SJSA1 (cell line): ENCODE data around the gene ABL1. TPM values are rescaled to one million over a fixed set of nuclear protein-coding genes. Genes with fewer than 3 reads are reported as not detected.

Source experiments
- DNase-seq, 2 experiments: peaks; one replicate each; pipeline ENCODE4 v3.0.0-alpha.2; 2015 to 2020; ENCODE audit warnings: low spot score in 2 of 2, low read depth in 1 of 2
- H3K27ac ChIP-seq: fragments of 250-450 bp; sonication (Bioruptor Pico); 2 replicates; pipeline ENCODE4 v1.5.1; 2020; ENCODE audit warnings: mild to moderate bottlenecking, moderate library complexity
- H3K27me3 ChIP-seq: fragments of 250-450 bp; sonication (Bioruptor Pico); replicated peaks from 2 replicates; pipeline ENCODE4 v1.5.1; 2020; ENCODE audit warnings: mild to moderate bottlenecking, moderate library complexity
- H3K36me3 ChIP-seq: fragments of 250-450 bp; sonication (Bioruptor Pico); 2 replicates; pipeline ENCODE4 v1.5.1; 2020; ENCODE audit warnings: mild to moderate bottlenecking
- H3K4me1 ChIP-seq: fragments of 250-450 bp; sonication (Bioruptor Pico); replicated peaks from 2 replicates; pipeline ENCODE4 v1.6.1; 2021; ENCODE audit warnings: mild to moderate bottlenecking
- H3K4me3 ChIP-seq: fragments of 250-450 bp; sonication (Bioruptor Pico); 2 replicates; pipeline ENCODE4 v1.5.1; 2020; ENCODE audit warnings: mild to moderate bottlenecking
- H3K9me3 ChIP-seq: fragments of 250-450 bp; sonication (Bioruptor Pico); replicated peaks from 2 replicates; pipeline ENCODE4 v1.5.1; 2020; ENCODE audit warnings: mild to moderate bottlenecking
- total RNA-seq: library from RNA; depleted of rRNA; stranded (reverse); fragments of >200 nt; shearing (Covaris generic); gene quantifications from 2 replicates; pipeline ENCODE4 v1.2.3, GENCODE V29; 2014

ABL1 gene
- total RNA-seq, 1 experiment from 2014 or later, result 24.7 TPM

- Histone ChIP-seq H3K4me1 (peaks cover 22% of the 10 kb centered on the region), H3K27me3 (no peaks in the 10 kb centered on the region), H3K27ac (no peak overlapping the region), H3K9me3 (no peaks in the 10 kb centered on the region), H3K36me3 (peaks cover 62% of the 10 kb centered on the region), H3K4me3 (no peak overlapping the region)
- no peak for DNase-seq
Observed at GRCh38 chr9:130864541-130864940, 29.5 kb downstream of the ABL1 start.

DNA sequence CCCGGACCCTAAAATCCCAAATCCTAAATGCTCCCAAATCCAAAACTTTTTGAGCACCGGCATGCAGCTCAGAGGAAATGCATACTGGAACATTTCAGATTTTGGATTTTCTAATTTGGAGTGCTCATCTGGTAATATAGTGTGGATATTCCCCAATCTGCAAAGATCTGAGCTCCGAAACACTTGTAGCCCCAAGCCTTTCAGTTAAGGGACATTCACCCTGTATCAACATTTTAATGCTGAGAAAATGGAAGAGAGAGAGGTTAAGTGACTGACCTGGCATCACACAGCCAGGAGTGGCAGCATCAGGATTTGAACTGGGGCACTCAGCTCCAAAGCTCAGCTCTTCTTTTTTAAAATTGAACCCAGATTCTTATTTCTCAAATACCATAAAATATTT, 30.9 kb downstream of the ABL1 start:
- H3K4me3 ChIP-seq, result no peak overlapping the region
- H3K9me3 ChIP-seq, result no peaks in the 10 kb centered on the region
- peaks cover 9% of the 10 kb centered on the region for H3K4me1 ChIP-seq
- no peak for DNase-seq
- peaks cover 65% of the 10 kb centered on the region for H3K36me3 ChIP-seq
- no peaks in the 10 kb centered on the region for H3K27me3 ChIP-seq
- H3K27ac ChIP-seq, result no peak overlapping the region

- Histone ChIP-seq H3K4me1 (peaks cover 3% of the 10 kb centered on the region), H3K27me3 (no peaks in the 10 kb centered on the region), H3K4me3 (no peak overlapping the region), H3K9me3 (no peaks in the 10 kb centered on the region), H3K36me3 (peaks cover 71% of the 10 kb centered on the region), H3K27ac (no peak overlapping the region)
- DNase-seq, result peak; percentile 76 to 82
Observed at GRCh38 chr9:130866474-130866965, 31.5 kb downstream of the ABL1 start.

GRCh38 chr9:130867556-130867955, 32.5 kb downstream of the ABL1 start:
- Histone ChIP-seq H3K27me3 (no peaks in the 10 kb centered on the region), H3K4me1 (no peaks in the 10 kb centered on the region), H3K9me3 (no peaks in the 10 kb centered on the region), H3K27ac (no peak overlapping the region), H3K4me3 (no peak overlapping the region), H3K36me3 (peaks cover 77% of the 10 kb centered on the region)
- no peak for DNase-seq

- Histone ChIP-seq H3K27ac (no peak overlapping the region), H3K4me1 (no peaks in the 10 kb centered on the region), H3K36me3 (peaks cover 77% of the 10 kb centered on the region), H3K27me3 (no peaks in the 10 kb centered on the region), H3K9me3 (no peaks in the 10 kb centered on the region), H3K4me3 (no peak overlapping the region)
- no peak for DNase-seq
Observed at GRCh38 chr9:130868230-130868629, 33.2 kb downstream of the ABL1 start.

DNA sequence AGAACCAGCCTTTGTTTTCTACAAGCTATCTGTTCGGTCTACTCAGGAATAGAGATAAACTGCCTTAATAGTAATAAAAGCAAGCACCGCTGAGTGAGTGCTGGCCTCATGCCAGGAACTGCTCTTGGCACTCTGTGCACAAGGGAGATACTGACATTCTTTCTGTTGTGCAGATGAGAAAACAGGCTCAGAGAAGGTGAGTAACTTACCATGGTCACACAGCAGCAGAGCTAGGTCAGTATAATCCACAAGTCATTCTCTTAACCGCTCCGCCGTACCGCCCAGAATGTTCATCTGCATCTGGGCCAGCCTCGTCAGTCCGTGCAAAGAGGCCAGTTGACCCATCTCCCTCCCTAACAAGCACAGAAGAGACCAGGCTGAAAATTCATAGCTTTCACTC, 34.2 kb downstream of the ABL1 start:
- Histone ChIP-seq H3K4me3 (no peak overlapping the region), H3K27ac (no peak overlapping the region), H3K27me3 (no peaks in the 10 kb centered on the region), H3K9me3 (no peaks in the 10 kb centered on the region), H3K36me3 (peaks cover 77% of the 10 kb centered on the region), H3K4me1 (no peaks in the 10 kb centered on the region)
- DNase-seq, result no peak

- peaks cover 81% of the 10 kb centered on the region for H3K36me3 ChIP-seq
Observed at GRCh38 chr9:130870491-130871381, 35.7 kb downstream of the ABL1 start.

GRCh38 chr9:130871395-130872062, 36.5 kb downstream of the ABL1 start:
- peaks cover 78% of the 10 kb centered on the region for H3K36me3 ChIP-seq
- H3K4me3 ChIP-seq, result no peak overlapping the region
- no peaks in the 10 kb centered on the region for H3K27me3 ChIP-seq
- no peaks in the 10 kb centered on the region for H3K9me3 ChIP-seq
- DNase-seq, result no peak
- H3K27ac ChIP-seq, result no peak overlapping the region
- H3K4me1 ChIP-seq, result no peaks in the 10 kb centered on the region

More at GRCh38 chr9:130870491-130871381, 35.7 kb downstream of the ABL1 start:
- no peaks in the 10 kb centered on the region for H3K4me1 ChIP-seq
- H3K4me3 ChIP-seq, result no peak overlapping the region
- H3K27me3 ChIP-seq, result no peaks in the 10 kb centered on the region
- H3K27ac ChIP-seq, result no peak overlapping the region
- DNase-seq, result no peak
- no peaks in the 10 kb centered on the region for H3K9me3 ChIP-seq

DNA sequence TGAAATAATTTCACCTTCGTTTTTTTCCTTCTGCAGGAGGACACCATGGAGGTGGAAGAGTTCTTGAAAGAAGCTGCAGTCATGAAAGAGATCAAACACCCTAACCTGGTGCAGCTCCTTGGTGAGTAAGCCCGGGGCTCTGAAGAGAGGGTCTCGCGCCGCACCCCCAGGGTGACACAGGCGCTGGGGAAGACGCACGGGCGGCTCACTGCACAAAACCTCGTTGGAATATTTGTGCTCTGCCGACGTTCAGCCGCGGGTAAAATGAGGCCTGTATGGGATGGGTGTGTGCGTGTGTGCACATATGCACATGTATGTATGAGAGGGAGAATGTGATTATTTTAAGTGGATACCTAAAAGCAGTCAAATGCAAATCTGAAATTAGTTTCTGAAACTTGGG, 37.0 kb downstream of the ABL1 start:
- H3K4me1 ChIP-seq, result no peaks in the 10 kb centered on the region
- no peak overlapping the region for H3K27ac ChIP-seq
- H3K36me3 ChIP-seq, result peaks cover 77% of the 10 kb centered on the region
- no peaks in the 10 kb centered on the region for H3K9me3 ChIP-seq
- DNase-seq, result no peak
- H3K27me3 ChIP-seq, result no peaks in the 10 kb centered on the region
- no peak overlapping the region for H3K4me3 ChIP-seq

- H3K27ac ChIP-seq, result no peak overlapping the region
- peaks cover 76% of the 10 kb centered on the region for H3K36me3 ChIP-seq
- H3K4me3 ChIP-seq, result no peak overlapping the region
- no peak for DNase-seq
- no peaks in the 10 kb centered on the region for H3K9me3 ChIP-seq
- H3K4me1 ChIP-seq, result no peaks in the 10 kb centered on the region
- no peaks in the 10 kb centered on the region for H3K27me3 ChIP-seq
Observed at GRCh38 chr9:130872508-130872907, 37.5 kb downstream of the ABL1 start.

GRCh38 chr9:130872912-130873503, 38.0 kb downstream of the ABL1 start:
- H3K27me3 ChIP-seq, result no peaks in the 10 kb centered on the region
- no peak for DNase-seq
- H3K36me3 ChIP-seq, result peaks cover 76% of the 10 kb centered on the region

DNA sequence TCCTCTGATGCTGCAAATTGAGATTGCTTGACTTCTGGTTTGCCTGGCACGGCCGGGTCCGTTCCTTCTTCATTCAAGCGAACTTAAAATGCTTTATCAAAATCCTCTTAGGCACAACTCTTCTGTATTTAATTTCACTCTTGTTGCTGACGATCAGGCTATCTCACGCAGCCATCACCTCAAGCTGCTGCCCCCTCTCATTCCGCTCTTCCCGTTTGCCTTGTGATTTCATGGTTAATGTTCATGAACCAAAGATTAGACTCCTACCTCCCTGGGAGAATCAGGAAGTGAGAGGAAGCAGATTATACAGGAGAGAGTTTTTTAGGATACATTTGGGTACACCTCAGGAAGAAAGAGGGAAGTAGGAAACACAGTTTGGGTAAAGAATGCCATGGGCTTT, 38.9 kb downstream of the ABL1 start:
- no peaks in the 10 kb centered on the region for H3K9me3 ChIP-seq
- H3K27ac ChIP-seq, result no peak overlapping the region
- no peak overlapping the region for H3K4me3 ChIP-seq
- DNase-seq, result no peak
- H3K27me3 ChIP-seq, result no peaks in the 10 kb centered on the region
- H3K4me1 ChIP-seq, result no peaks in the 10 kb centered on the region
- H3K36me3 ChIP-seq, result peaks cover 82% of the 10 kb centered on the region

More at GRCh38 chr9:130872912-130873503, 38.0 kb downstream of the ABL1 start:
- Histone ChIP-seq H3K4me3 (no peak overlapping the region), H3K4me1 (no peaks in the 10 kb centered on the region), H3K9me3 (no peaks in the 10 kb centered on the region), H3K27ac (no peak overlapping the region)

GRCh38 chr9:130874783-130875182, 39.7 kb downstream of the ABL1 start:
- no peaks in the 10 kb centered on the region for H3K9me3 ChIP-seq
- no peaks in the 10 kb centered on the region for H3K4me1 ChIP-seq
- H3K36me3 ChIP-seq, result peaks cover 83% of the 10 kb centered on the region
- H3K4me3 ChIP-seq, result no peak overlapping the region
- no peaks in the 10 kb centered on the region for H3K27me3 ChIP-seq
- no peak overlapping the region for H3K27ac ChIP-seq
- no peak for DNase-seq

GRCh38 chr9:130877300-130877699, 42.2 kb downstream of the ABL1 start:
- Histone ChIP-seq H3K27me3 (no peaks in the 10 kb centered on the region), H3K27ac (no peak overlapping the region), H3K9me3 (no peaks in the 10 kb centered on the region), H3K4me3 (no peak overlapping the region), H3K36me3 (peaks cover 84% of the 10 kb centered on the region), H3K4me1 (no peaks in the 10 kb centered on the region)
- DNase-seq, result no peak
